GM13976 (cell line): ENCODE data around the gene ABRAXAS1.

Experiments used
- DNase-seq: peaks from one replicate; pipeline ENCODE4 v3.0.0; 2012; ENCODE audit warnings: low spot score
- in situ Hi-C: fragments of 300-500 bp; cut with MboI; formaldehyde crosslinking; loops from one replicate; pipeline ENCODE4 v1.12.0; 2022; ENCODE audit warnings: low sequenced_read_pairs, mixed read lengths, inconsistent platforms; ENCODE audit not compliant: unreplicated experiment
- TF ChIP-seq, protein P1 (sequence below): IDR thresholded peaks from 2 replicates; pipeline ENCODE4 v1.5.1; 2012; ENCODE audit warnings: borderline replicate concordance, mild to moderate bottlenecking; ENCODE audit not compliant: insufficient read depth; ENCODE audit errors: extremely low read depth, missing control alignments, control extremely low read depth

The ABRAXAS1 gene

GRCh38 chr4:83418211-83418610 lies 66.7 kb downstream of the ABRAXAS1 start:
- TF ChIP-seq, protein P1, sequence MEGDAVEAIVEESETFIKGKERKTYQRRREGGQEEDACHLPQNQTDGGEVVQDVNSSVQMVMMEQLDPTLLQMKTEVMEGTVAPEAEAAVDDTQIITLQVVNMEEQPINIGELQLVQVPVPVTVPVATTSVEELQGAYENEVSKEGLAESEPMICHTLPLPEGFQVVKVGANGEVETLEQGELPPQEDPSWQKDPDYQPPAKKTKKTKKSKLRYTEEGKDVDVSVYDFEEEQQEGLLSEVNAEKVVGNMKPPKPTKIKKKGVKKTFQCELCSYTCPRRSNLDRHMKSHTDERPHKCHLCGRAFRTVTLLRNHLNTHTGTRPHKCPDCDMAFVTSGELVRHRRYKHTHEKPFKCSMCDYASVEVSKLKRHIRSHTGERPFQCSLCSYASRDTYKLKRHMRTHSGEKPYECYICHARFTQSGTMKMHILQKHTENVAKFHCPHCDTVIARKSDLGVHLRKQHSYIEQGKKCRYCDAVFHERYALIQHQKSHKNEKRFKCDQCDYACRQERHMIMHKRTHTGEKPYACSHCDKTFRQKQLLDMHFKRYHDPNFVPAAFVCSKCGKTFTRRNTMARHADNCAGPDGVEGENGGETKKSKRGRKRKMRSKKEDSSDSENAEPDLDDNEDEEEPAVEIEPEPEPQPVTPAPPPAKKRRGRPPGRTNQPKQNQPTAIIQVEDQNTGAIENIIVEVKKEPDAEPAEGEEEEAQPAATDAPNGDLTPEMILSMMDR: no peak
- in situ Hi-C loops: no loop called here

GRCh38 chr4:83417566-83417965 lies 67.3 kb downstream of the ABRAXAS1 start:
- no peak for DNase-seq
- in situ Hi-C loops: no loop called here
- TF ChIP-seq, protein P1: no peak

More at GRCh38 chr4:83418211-83418610, 66.7 kb downstream of the ABRAXAS1 start:
- no peak for DNase-seq

GRCh38 chr4:83413676-83414075 lies 71.2 kb downstream of the ABRAXAS1 start:
- TF ChIP-seq, protein P1: no peak
- in situ Hi-C loops: no loop called here
- no peak for DNase-seq
